ENCODE results near the gene CACNA1D. TPM values are rescaled to one million over a fixed set of nuclear protein-coding genes. Genes with fewer than 3 reads are reported as not detected.

The CACNA1D gene
- total and polyA plus RNA-seq, 2 donors (not counting 1 experiment from before 2014, with no cell fraction given): 0.17 to 0.37 TPM

GRCh38 chr3:53823026-53823955 lies 328.9 kb downstream of the CACNA1D start:
- H2AFZ ChIP-seq (ENCODE audit: low read length): no peak overlapping the region
- no peak for DNase-seq (ENCODE audit: low read depth in 2 of 2)
- H3K36me3 ChIP-seq (ENCODE audit: control insufficient read depth, insufficient read depth, low read length): no peaks in the 10 kb centered on the region
- H3K4me2 ChIP-seq (ENCODE audit: extremely low read depth, insufficient read depth, low read length): no peak overlapping the region
- H3K9me3 ChIP-seq (ENCODE audit: control insufficient read depth, insufficient read depth, low read depth, low read length): no peaks in the 10 kb centered on the region
- H3K79me2 ChIP-seq (ENCODE audit: control insufficient read depth, insufficient read depth, low read length): no peaks in the 10 kb centered on the region
- no peak overlapping the region for H3K9ac ChIP-seq (ENCODE audit: insufficient read depth, low read length)
- H3K4me1 ChIP-seq (ENCODE audit: control insufficient read depth, extremely low read depth, insufficient read depth, low read length): no peaks in the 10 kb centered on the region
- no peaks in the 10 kb centered on the region for H3K27me3 ChIP-seq (ENCODE audit: control insufficient read depth, insufficient read depth, low read length)
- no peak overlapping the region for H3K27ac ChIP-seq (ENCODE audit: insufficient read depth, low read length)
- no peak for TF ChIP-seq CTCF (conservative IDR thresholded peaks at IDR 0.05 in 1 of 2, IDR thresholded peaks at IDR 0.05 in 1 of 2; ENCODE audit: low read depth in 1 of 2, low read length in 2 of 2)
- TF ChIP-seq EZH2 (IDR thresholded peaks at IDR 0.05; ENCODE audit: low read length, missing control alignments): no peak
- H4K20me1 ChIP-seq (ENCODE audit: control insufficient read depth, extremely low read depth, insufficient read depth, low read length): no peaks in the 10 kb centered on the region
- H3K4me3 ChIP-seq (replicated peaks in 1 of 4; ENCODE audit: control extremely low read depth in 1 of 4, insufficient read depth in 1 of 4, low read depth in 3 of 4, low read length in 4 of 4): no peak overlapping the region

GRCh38 chr3:53823956-53824657 lies 329.7 kb downstream of the CACNA1D start:
- Histone ChIP-seq H3K9ac (ENCODE audit: insufficient read depth, low read length) (no peak overlapping the region), H3K9me3 (ENCODE audit: control insufficient read depth, insufficient read depth, low read depth, low read length) (no peaks in the 10 kb centered on the region), H3K4me1 (ENCODE audit: control insufficient read depth, extremely low read depth, insufficient read depth, low read length) (no peaks in the 10 kb centered on the region), H3K79me2 (ENCODE audit: control insufficient read depth, insufficient read depth, low read length) (no peaks in the 10 kb centered on the region), H3K4me3 (replicated peaks in 1 of 4; ENCODE audit: control extremely low read depth in 1 of 4, insufficient read depth in 1 of 4, low read depth in 3 of 4, low read length in 4 of 4) (no peak overlapping the region), H3K27me3 (ENCODE audit: control insufficient read depth, insufficient read depth, low read length) (no peaks in the 10 kb centered on the region), H3K4me2 (ENCODE audit: extremely low read depth, insufficient read depth, low read length) (no peak overlapping the region), H3K27ac (ENCODE audit: insufficient read depth, low read length) (no peak overlapping the region), H2AFZ (ENCODE audit: low read length) (no peak overlapping the region), H3K36me3 (ENCODE audit: control insufficient read depth, insufficient read depth, low read length) (no peaks in the 10 kb centered on the region), H4K20me1 (ENCODE audit: control insufficient read depth, extremely low read depth, insufficient read depth, low read length) (no peaks in the 10 kb centered on the region)
- no peak for TF ChIP-seq CTCF (conservative IDR thresholded peaks at IDR 0.05 in 1 of 2, IDR thresholded peaks at IDR 0.05 in 1 of 2; ENCODE audit: low read depth in 1 of 2, low read length in 2 of 2)
- TF ChIP-seq EZH2 (IDR thresholded peaks at IDR 0.05; ENCODE audit: low read length, missing control alignments): no peak
- no peak for DNase-seq (ENCODE audit: low read depth in 2 of 2)

GRCh38 chr3:53824795-53825194 lies 330.4 kb downstream of the CACNA1D start:
- Histone ChIP-seq H3K4me1 (ENCODE audit: control insufficient read depth, extremely low read depth, insufficient read depth, low read length) (no peaks in the 10 kb centered on the region), H3K4me3 (replicated peaks in 1 of 4; ENCODE audit: control extremely low read depth in 1 of 4, insufficient read depth in 1 of 4, low read depth in 3 of 4, low read length in 4 of 4) (no peak overlapping the region), H3K79me2 (ENCODE audit: control insufficient read depth, insufficient read depth, low read length) (no peaks in the 10 kb centered on the region), H3K9me3 (ENCODE audit: control insufficient read depth, insufficient read depth, low read depth, low read length) (no peaks in the 10 kb centered on the region), H3K9ac (ENCODE audit: insufficient read depth, low read length) (no peak overlapping the region), H3K36me3 (ENCODE audit: control insufficient read depth, insufficient read depth, low read length) (no peaks in the 10 kb centered on the region), H3K27ac (ENCODE audit: insufficient read depth, low read length) (no peak overlapping the region), H3K27me3 (ENCODE audit: control insufficient read depth, insufficient read depth, low read length) (no peaks in the 10 kb centered on the region), H2AFZ (ENCODE audit: low read length) (no peak overlapping the region), H3K4me2 (ENCODE audit: extremely low read depth, insufficient read depth, low read length) (no peak overlapping the region), H4K20me1 (ENCODE audit: control insufficient read depth, extremely low read depth, insufficient read depth, low read length) (no peaks in the 10 kb centered on the region)
- TF ChIP-seq EZH2 (IDR thresholded peaks at IDR 0.05; ENCODE audit: low read length, missing control alignments) (no peak), CTCF (conservative IDR thresholded peaks at IDR 0.05 in 1 of 2, IDR thresholded peaks at IDR 0.05 in 1 of 2; ENCODE audit: low read depth in 1 of 2, low read length in 2 of 2) (no peak)
- no peak for DNase-seq (ENCODE audit: low read depth in 2 of 2)
